CD8-positive, alpha-beta memory T cell (primary cell): Measurements from ENCODE around the gene LASP1. TPM values are rescaled to one million over a fixed set of nuclear protein-coding genes. Genes with fewer than 3 reads are reported as not detected.

Experiments used
- CTCF ChIA-PET: fragments of 350-600 bp; sonication (Branson Sonifier 250); formaldehyde crosslinking; loops from one replicate; lab custom pipeline; 2021; ENCODE audit warnings: antibody characterized with exemption; lab: Charles Lee
- POLR2A ChIA-PET: fragments of 350-600 bp; sonication (Branson Sonifier 250); formaldehyde crosslinking; loops from one replicate; lab custom pipeline; 2021; ENCODE audit warnings: antibody characterized with exemption; lab: Charles Lee
- DNase-seq, 5 donors: peaks; one replicate each; pipeline versions ENCODE4 v3.0.0 to v3.0.0-alpha.2; 2020 to 2022; ENCODE audit warnings: mixed read lengths in 1 of 5
- H3K27ac ChIP-seq: one replicate; pipeline ENCODE4 v1.7.0; 2013; ENCODE audit warnings: low read depth, mild to moderate bottlenecking, low read length, moderate library complexity
- H3K27me3 ChIP-seq: 2 replicates; pipeline ENCODE4 v1.7.0; 2013; ENCODE audit warnings: low read length, mild to moderate bottlenecking; ENCODE audit not compliant: insufficient read depth, poor library complexity, severe bottlenecking
- H3K36me3 ChIP-seq: 2 replicates; pipeline ENCODE4 v1.7.0; 2013; ENCODE audit warnings: mild to moderate bottlenecking, low read length, moderate library complexity; ENCODE audit not compliant: insufficient read depth
- H3K4me1 ChIP-seq: 2 replicates; pipeline ENCODE4 v1.7.0; 2013; ENCODE audit warnings: mild to moderate bottlenecking, low read length, moderate library complexity; ENCODE audit not compliant: insufficient read depth
- H3K4me3 ChIP-seq: 2 replicates; pipeline ENCODE4 v1.7.0; 2013; ENCODE audit warnings: mild to moderate bottlenecking, low read length
- H3K9me3 ChIP-seq: 2 replicates; pipeline ENCODE4 v1.7.0; 2013; ENCODE audit warnings: mild to moderate bottlenecking, low read length
- H3K27ac Mint-ChIP-seq, 8 donors: one replicate each; pipeline ENCODE4 v1.8.0; 2020 to 2021; ENCODE audit warnings: mixed read lengths in 8 of 8, mild to moderate bottlenecking in 6 of 8, inconsistent platforms in 3 of 8, moderate library complexity in 3 of 8
- H3K27me3 Mint-ChIP-seq, 2 donors: one replicate each; pipeline ENCODE4 v1.8.0; 2020 to 2021; ENCODE audit warnings: mixed read lengths in 2 of 2, mild to moderate bottlenecking in 1 of 2, moderate library complexity in 1 of 2
- H3K36me3 Mint-ChIP-seq, 3 donors: one replicate each; pipeline ENCODE4 v1.8.0; 2020 to 2021; ENCODE audit warnings: mixed read lengths in 3 of 3, inconsistent platforms in 1 of 3, mild to moderate bottlenecking in 1 of 3
- H3K4me1 Mint-ChIP-seq, 3 donors: one replicate each; pipeline ENCODE4 v1.8.0; 2020 to 2021; ENCODE audit warnings: mixed read lengths in 3 of 3, inconsistent platforms in 1 of 3, mild to moderate bottlenecking in 1 of 3
- H3K4me3 Mint-ChIP-seq, 7 donors: one replicate each; pipeline ENCODE4 v1.8.0; 2020 to 2021; ENCODE audit warnings: mixed read lengths in 7 of 7, mild to moderate bottlenecking in 6 of 7, moderate library complexity in 4 of 7, inconsistent platforms in 2 of 7
- H3K9me3 Mint-ChIP-seq, 5 donors: one replicate each; pipeline ENCODE4 v1.8.0; 2020 to 2022; ENCODE audit warnings: mixed read lengths in 5 of 5, mild to moderate bottlenecking in 3 of 5, moderate library complexity in 2 of 5, inconsistent platforms in 1 of 5
- polyA plus RNA-seq: library from polyadenylated mRNA; unstranded; fragments of 300-500 nt; fragmentation: Illumina TruSeq; gene quantifications from one replicate; pipeline ENCODE4 v1.2.3, GENCODE V29; 2021
- total RNA-seq, 2 experiments: library from RNA; stranded (reverse); gene quantifications; one replicate each; pipeline ENCODE4 v1.2.3, GENCODE V29; 2021

LASP1 gene
- total and polyA plus RNA-seq, 3 experiments from 2014 or later, result 76.1 to 135 (median 128) TPM

GRCh38 chr17:38885728-38886642, 16.1 kb downstream of the LASP1 start:
- Mint-ChIP-seq H3K36me3 (peaks cover 0 to 84% (median 14%) of the 10 kb centered on the region in 3 donors), H3K9me3 (no peaks in the 10 kb centered on the region), H3K4me1 (peaks cover 86 to 96% (median 94%) of the 10 kb centered on the region in 3 donors), H3K27ac (peak overlapping the region; percentile 83 to 100 (median 91)), H3K27me3 (no peaks in the 10 kb centered on the region), H3K4me3 (peak overlapping the region; percentile 58 to 85 (median 76))
- no peak for DNase-seq
- POLR2A ChIA-PET, result interaction anchor here (0.5 to 2.0 kb wide), 6 partner anchors 12 to 32 kb away, joined by 3 to 6 read pairs (median 4); partner anchors contain the start of gene RPL23
- peak overlapping the region; percentile 4 for H3K4me3 ChIP-seq
- H3K27ac ChIP-seq, result no peak overlapping the region
- peaks cover 97% of the 10 kb centered on the region for H3K4me1 ChIP-seq
- no peaks in the 10 kb centered on the region for H3K27me3 ChIP-seq
- no peaks in the 10 kb centered on the region for H3K9me3 ChIP-seq
- CTCF ChIA-PET, result interaction anchor here (0.8 to 2.6 kb wide), 7 partner anchors 12 to 289 kb away, joined by 3 to 7 read pairs (median 4); no protein-coding TSS in a partner anchor
- peaks cover 32% of the 10 kb centered on the region for H3K36me3 ChIP-seq

- POLR2A ChIA-PET, result interaction anchor here (0.5 to 1.1 kb wide), 3 partner anchors 11 to 33 kb away, joined by 3 to 6 read pairs (median 4); partner anchors contain the start of gene RPL23
- Histone ChIP-seq H3K36me3 (peaks cover 32% of the 10 kb centered on the region), H3K4me3 (no peak overlapping the region), H3K27me3 (no peaks in the 10 kb centered on the region), H3K9me3 (no peaks in the 10 kb centered on the region), H3K27ac (no peak overlapping the region), H3K4me1 (peaks cover 97% of the 10 kb centered on the region)
- Mint-ChIP-seq H3K36me3 (peaks cover 0 to 83% (median 11%) of the 10 kb centered on the region in 3 donors), H3K4me3 (peak overlapping the region in 4 of 7 donors; percentile 16 to 80 (median 64)), H3K4me1 (peaks cover 86 to 96% (median 94%) of the 10 kb centered on the region in 3 donors), H3K27me3 (no peaks in the 10 kb centered on the region), H3K9me3 (no peaks in the 10 kb centered on the region), H3K27ac (peak overlapping the region; percentile 83 to 100 (median 91))
- CTCF ChIA-PET, result interaction anchor here (1.1 to 2.6 kb wide), 3 partner anchors 13 to 288 kb away, joined by 3 to 7 read pairs (median 4); no protein-coding TSS in a partner anchor
- no peak for DNase-seq
Observed at GRCh38 chr17:38886643-38887010, 16.8 kb downstream of the LASP1 start.

- Histone ChIP-seq H3K27ac (no peak overlapping the region), H3K4me1 (peaks cover 97% of the 10 kb centered on the region), H3K9me3 (no peaks in the 10 kb centered on the region), H3K36me3 (peaks cover 21% of the 10 kb centered on the region), H3K4me3 (no peak overlapping the region), H3K27me3 (no peaks in the 10 kb centered on the region)
- Mint-ChIP-seq H3K9me3 (no peaks in the 10 kb centered on the region), H3K27me3 (no peaks in the 10 kb centered on the region), H3K36me3 (peaks cover 0 to 80% (median 9%) of the 10 kb centered on the region in 3 donors), H3K27ac (peak overlapping the region; percentile 29 to 100 (median 72)), H3K4me3 (peak overlapping the region in 2 of 7 donors; percentile 20 to 41), H3K4me1 (peaks cover 85 to 96% (median 94%) of the 10 kb centered on the region in 3 donors)
- DNase-seq, result no peak
- ChIA-PET CTCF (interaction anchor here (1.5 kb wide), 1 partner anchor 15 kb away, joined by 3 read pairs; no protein-coding TSS in a partner anchor), POLR2A (no interaction called here)
Observed at GRCh38 chr17:38888842-38889241, 19.0 kb downstream of the LASP1 start.

- peaks cover 87 to 96% (median 96%) of the 10 kb centered on the region in 3 donors for H3K4me1 Mint-ChIP-seq
- ChIA-PET POLR2A (interaction anchor here (1.1 to 1.4 kb wide), 2 partner anchors 17 to 19 kb away, joined by 3 to 4 read pairs; no protein-coding TSS in a partner anchor), CTCF (interaction anchor here (1.2 to 1.5 kb wide), 2 partner anchors 14 to 275 kb away, joined by 3 read pairs; no protein-coding TSS in a partner anchor)
- H3K9me3 Mint-ChIP-seq, result no peaks in the 10 kb centered on the region
- no peak for DNase-seq
- peaks cover 25% of the 10 kb centered on the region for H3K36me3 ChIP-seq
- H3K27me3 ChIP-seq, result no peaks in the 10 kb centered on the region
- H3K4me1 ChIP-seq, result peaks cover 93% of the 10 kb centered on the region
- peak overlapping the region; percentile 48 to 78 (median 63) for H3K4me3 Mint-ChIP-seq
- peak overlapping the region; percentile 85 to 99 (median 93) for H3K27ac Mint-ChIP-seq
- no peaks in the 10 kb centered on the region for H3K9me3 ChIP-seq
- no peaks in the 10 kb centered on the region for H3K27me3 Mint-ChIP-seq
- peak overlapping the region; percentile 0 for H3K4me3 ChIP-seq
- no peak overlapping the region for H3K27ac ChIP-seq
- peaks cover 0 to 83% (median 9%) of the 10 kb centered on the region in 3 donors for H3K36me3 Mint-ChIP-seq
Observed at GRCh38 chr17:38889745-38890409, 20.0 kb downstream of the LASP1 start.

- H3K36me3 ChIP-seq, result peaks cover 21% of the 10 kb centered on the region
- peaks cover 0 to 78% (median 9%) of the 10 kb centered on the region in 3 donors for H3K36me3 Mint-ChIP-seq
- POLR2A ChIA-PET, result interaction anchor here (1.1 to 1.4 kb wide), 2 partner anchors 17 to 19 kb away, joined by 3 to 4 read pairs; no protein-coding TSS in a partner anchor
- H3K27me3 ChIP-seq, result no peaks in the 10 kb centered on the region
- DNase-seq, result peak in 1 of 5 donors; percentile 45
- peak overlapping the region; percentile 48 to 78 (median 63) for H3K4me3 Mint-ChIP-seq
- peak overlapping the region; percentile 0 for H3K4me3 ChIP-seq
- no peaks in the 10 kb centered on the region for H3K9me3 Mint-ChIP-seq
- peaks cover 88% of the 10 kb centered on the region for H3K4me1 ChIP-seq
- no peaks in the 10 kb centered on the region for H3K9me3 ChIP-seq
- CTCF ChIA-PET, result interaction anchor here (1.2 to 2.0 kb wide), 3 partner anchors 14 to 275 kb away, joined by 3 to 12 read pairs (median 3); partner anchors contain the start of gene LASP1
- H3K4me1 Mint-ChIP-seq, result peaks cover 82 to 92% (median 91%) of the 10 kb centered on the region in 3 donors
- peak overlapping the region; percentile 85 to 99 (median 93) for H3K27ac Mint-ChIP-seq
- H3K27ac ChIP-seq, result peak overlapping the region; percentile 2
- no peaks in the 10 kb centered on the region for H3K27me3 Mint-ChIP-seq
Observed at GRCh38 chr17:38890410-38890746, 20.5 kb downstream of the LASP1 start.

GRCh38 chr17:38891441-38891840, 21.6 kb downstream of the LASP1 start:
- H3K4me1 ChIP-seq, result peaks cover 87% of the 10 kb centered on the region
- DNase-seq, result no peak
- Mint-ChIP-seq H3K4me1 (peaks cover 76 to 91% (median 88%) of the 10 kb centered on the region in 3 donors), H3K4me3 (peak overlapping the region; percentile 2 to 87 (median 76)), H3K9me3 (no peaks in the 10 kb centered on the region), H3K27ac (peak overlapping the region; percentile 87 to 99 (median 93)), H3K27me3 (no peaks in the 10 kb centered on the region), H3K36me3 (peaks cover 0 to 74% (median 8%) of the 10 kb centered on the region in 3 donors)
- ChIA-PET POLR2A (interaction anchor here (0.6 kb wide), 1 partner anchor 20 kb away, joined by 3 read pairs; no protein-coding TSS in a partner anchor), CTCF (interaction anchor here (0.6 to 2.0 kb wide), 6 partner anchors 10 to 262 kb away, joined by 3 to 12 read pairs (median 5); partner anchors contain the start of gene LASP1)
- H3K27me3 ChIP-seq, result no peaks in the 10 kb centered on the region
- no peak overlapping the region for H3K4me3 ChIP-seq
- H3K36me3 ChIP-seq, result peaks cover 22% of the 10 kb centered on the region
- H3K27ac ChIP-seq, result no peak overlapping the region
- H3K9me3 ChIP-seq, result no peaks in the 10 kb centered on the region

- Histone ChIP-seq H3K9me3 (no peaks in the 10 kb centered on the region), H3K27me3 (no peaks in the 10 kb centered on the region), H3K4me1 (peaks cover 87% of the 10 kb centered on the region), H3K27ac (no peak overlapping the region), H3K4me3 (no peak overlapping the region), H3K36me3 (peaks cover 28% of the 10 kb centered on the region)
- ChIA-PET CTCF (interaction anchor here (0.6 to 2.0 kb wide), 6 partner anchors 9 to 261 kb away, joined by 3 to 12 read pairs (median 5); partner anchors contain the start of gene LASP1), POLR2A (no interaction called here)
- peaks cover 0 to 72% (median 8%) of the 10 kb centered on the region in 3 donors for H3K36me3 Mint-ChIP-seq
- no peak for DNase-seq
- H3K9me3 Mint-ChIP-seq, result no peaks in the 10 kb centered on the region
- H3K27me3 Mint-ChIP-seq, result no peaks in the 10 kb centered on the region
- H3K4me3 Mint-ChIP-seq, result peak overlapping the region; percentile 2 to 87 (median 76)
- peak overlapping the region; percentile 87 to 99 (median 93) for H3K27ac Mint-ChIP-seq
- peaks cover 78 to 91% (median 88%) of the 10 kb centered on the region in 3 donors for H3K4me1 Mint-ChIP-seq
Observed at GRCh38 chr17:38892083-38892482, 22.2 kb downstream of the LASP1 start.
